Panc1 (cell line): ENCODE results near the gene CDH23. TPM values are rescaled to one million over a fixed set of nuclear protein-coding genes. Genes with fewer than 3 reads are reported as not detected.

Experiments used
- ATAC-seq: fragments of 200-7000 bp; cut with Tn5 transposase; 2 replicates; pipeline ENCODE4 v1.9.1; 2020; ENCODE audit warnings: mild to moderate bottlenecking, moderate library complexity
- BruUV-seq: library from RNA; stranded (reverse); fragments of 400-500 nt; replicated peaks from 2 replicates; lab custom pipeline; 2021; lab: Mats Ljungman, UMichigan
- CTCF ChIA-PET: fragments of 300-600 bp; sonication (Branson Sonifier 250); formaldehyde crosslinking; loops from one replicate; lab custom pipeline; 2022; ENCODE audit warnings: antibody characterized with exemption; lab: Charles Lee
- POLR2A ChIA-PET: fragments of 300-600 bp; sonication (Branson Sonifier 250); formaldehyde crosslinking; loops from one replicate; lab custom pipeline; 2022; ENCODE audit warnings: antibody characterized with exemption; lab: Charles Lee
- DNase-seq: peaks from one replicate; pipeline ENCODE4 v3.0.0-alpha.2; 2010; ENCODE audit warnings: low read depth, low spot score
- H3K27ac ChIP-seq: 2 replicates; pipeline ENCODE4 v1.5.1; 2011; ENCODE audit warnings: mild to moderate bottlenecking, low read length, inconsistent platforms
- H3K27me3 ChIP-seq: fragments of 200-500 bp; sonication (Bioruptor generic); 2 replicates; pipeline ENCODE4 v1.6.0; 2014; ENCODE audit warnings: low read length, inconsistent platforms; ENCODE audit not compliant: control insufficient read depth, insufficient read depth
- H3K36me3 ChIP-seq: fragments of 200-500 bp; sonication (Bioruptor generic); 2 replicates; pipeline ENCODE4 v1.5.1; 2014; ENCODE audit warnings: inconsistent platforms, mild to moderate bottlenecking, low read length, moderate library complexity; ENCODE audit not compliant: control insufficient read depth, insufficient read depth
- H3K4me1 ChIP-seq: 2 replicates; pipeline ENCODE4 v1.5.1; 2011; ENCODE audit warnings: inconsistent platforms, mild to moderate bottlenecking, low read length, moderate library complexity; ENCODE audit not compliant: control insufficient read depth, insufficient read depth
- H3K4me3 ChIP-seq, 2 experiments: 2 replicates each; pipeline ENCODE4 v1.5.1; 2011 to 2012; ENCODE audit warnings: low read depth in 2 of 2, low read length in 2 of 2, mild to moderate bottlenecking in 2 of 2, inconsistent platforms in 1 of 2, moderate library complexity in 1 of 2
- H3K9me3 ChIP-seq: fragments of 200-500 bp; sonication (Bioruptor generic); 2 replicates; pipeline ENCODE4 v1.5.1; 2014; ENCODE audit warnings: low read depth, mild to moderate bottlenecking, inconsistent platforms, low read length, moderate library complexity; ENCODE audit not compliant: control insufficient read depth, insufficient read depth
- CTCF ChIP-seq: fragments of 450-650 bp; IDR thresholded peaks from 2 replicates; pipeline ENCODE4 v1.5.1; 2017; ENCODE audit warnings: mild to moderate bottlenecking
- POLR2AphosphoS5 ChIP-seq: IDR thresholded peaks from 2 replicates; pipeline ENCODE4 v1.6.1; 2012; ENCODE audit warnings: mild to moderate bottlenecking, low read depth, low read length, moderate library complexity
- REST ChIP-seq, 2 experiments: IDR thresholded peaks; 2 replicates each; pipeline ENCODE4 v1.6.1; 2011 to 2012; ENCODE audit warnings: low read depth in 2 of 2, control low read depth in 1 of 2, low read length in 1 of 2, mild to moderate bottlenecking in 1 of 2, moderate library complexity in 1 of 2; ENCODE audit not compliant: insufficient read depth in 1 of 2
- SIN3A ChIP-seq: IDR thresholded peaks from 2 replicates; pipeline ENCODE4 v1.6.1; 2012; ENCODE audit warnings: low read depth, mild to moderate bottlenecking, low read length, moderate library complexity, borderline replicate concordance; ENCODE audit not compliant: insufficient read depth
- TCF7L2 ChIP-seq: IDR thresholded peaks from 2 replicates; pipeline ENCODE4 v1.6.1; 2011; ENCODE audit warnings: mild to moderate bottlenecking, low read depth, low read length, inconsistent platforms
- in situ Hi-C: cut with HindIII; loops from 2 replicates; pipeline ENCODE4 v1.10.0; 2016; ENCODE audit warnings: low sequenced_read_pairs, low pct_unique_long_range_greater_than_20kb
- intact Hi-C: fragments of 100-400 bp; cut with micrococcal nuclease; formaldehyde crosslinking; loops from one replicate; pipeline ENCODE4 v1.10.0; 2022; ENCODE audit not compliant: unreplicated experiment
- total RNA-seq: library from RNA; stranded (reverse); gene quantifications from one replicate; pipeline ENCODE4 v1.2.1, GENCODE V29; 2021; ENCODE audit not compliant: unreplicated experiment

CDH23 gene
- total RNA-seq, 1 experiment from 2014 or later = 2.7 TPM

GRCh38 chr10:71379118-71379766, 17.5 kb upstream of the CDH23 start:
- DNase-seq = no peak
- POLR2A ChIA-PET = no interaction called here
- BruUV-seq = no TSS peak

GRCh38 chr10:71380841-71381240, 15.9 kb upstream of the CDH23 start:
- H3K4me1 ChIP-seq = peaks cover 7% of the 10 kb centered on the region; the same call in 1 of the 2 replicates
- peak; percentile 13; the same call in 1 of the 2 replicates for TF ChIP-seq CTCF
- no peak for TF ChIP-seq POLR2AphosphoS5
- no peak for TF ChIP-seq TCF7L2
- ATAC-seq (no peak), DNase-seq (no peak)
- no peak overlapping the region for H3K27ac ChIP-seq
- CTCF ChIA-PET = interaction anchor here (1.5 kb wide), 1 partner anchor 61 kb away, joined by 3 read pairs; no protein-coding TSS in a partner anchor
- intact Hi-C loops (loop anchor here (5.0 kb wide), 2 partner anchors 64 to 436 kb away; partner anchors contain the start of gene SLC29A3), in situ Hi-C loops (no loop called here)
- no peak overlapping the region for H3K4me3 ChIP-seq
- POLR2A ChIA-PET = no interaction called here
- BruUV-seq = no TSS peak
- peaks cover 3% of the 10 kb centered on the region; the same call in 1 of the 2 replicates for H3K27me3 ChIP-seq
- no peaks in the 10 kb centered on the region for H3K36me3 ChIP-seq
- no peaks in the 10 kb centered on the region for H3K9me3 ChIP-seq

More at GRCh38 chr10:71379118-71379766, 17.5 kb upstream of the CDH23 start:
- CTCF ChIA-PET = no interaction called here
- peaks cover 3% of the 10 kb centered on the region; the same call in 1 of the 2 replicates for H3K27me3 ChIP-seq
- intact Hi-C loops (no loop called here), in situ Hi-C loops (no loop called here)
- no peak for ATAC-seq
- H3K9me3 ChIP-seq = no peaks in the 10 kb centered on the region
- H3K4me3 ChIP-seq = no peak overlapping the region
- no peaks in the 10 kb centered on the region for H3K36me3 ChIP-seq
- H3K4me1 ChIP-seq = peaks cover 7% of the 10 kb centered on the region; the same call in 1 of the 2 replicates
- TF ChIP-seq POLR2AphosphoS5 (no peak), TCF7L2 (no peak)
- H3K27ac ChIP-seq = no peak overlapping the region

- H3K4me3 ChIP-seq = no peak overlapping the region
- ATAC-seq = no peak
- DNase-seq = no peak
- no peak overlapping the region for H3K27ac ChIP-seq
- H3K4me1 ChIP-seq = peaks cover 6% of the 10 kb centered on the region; the same call in 1 of the 2 replicates
- ChIA-PET CTCF (interaction anchor here (1.0 kb wide), 1 partner anchor 316 kb away, joined by 3 read pairs; no protein-coding TSS in a partner anchor), POLR2A (no interaction called here)
- BruUV-seq = no TSS peak
- H3K27me3 ChIP-seq = no peaks in the 10 kb centered on the region
- TF ChIP-seq CTCF (no peak), SIN3A (no peak), POLR2AphosphoS5 (no peak), TCF7L2 (no peak), REST (IDR thresholded peaks at IDR 0.05; ENCODE audit: insufficient read depth in 1 of 2, low read depth in 2 of 2, low read length in 1 of 2) (no peak)
- intact Hi-C loops = loop anchor here (5.0 kb wide), 2 partner anchors 64 to 436 kb away; partner anchors contain the start of gene SLC29A3
- in situ Hi-C loops = no loop called here
- H3K36me3 ChIP-seq = no peaks in the 10 kb centered on the region
- H3K9me3 ChIP-seq = no peaks in the 10 kb centered on the region
These were observed 15.1 kb upstream of the CDH23 start for GRCh38 chr10:71381611-71382010.
